Frontal cortex (tissue), 4 donors: Measurements from ENCODE around the gene POLR2E. TPM values are rescaled to one million over a fixed set of nuclear protein-coding genes. Genes with fewer than 3 reads are reported as not detected.

Experiments
- DNase-seq, 2 donors: peaks; one replicate each; pipeline ENCODE4 v3.0.0; 2012; ENCODE audit warnings: low spot score in 2 of 2
- FAIRE-seq: peaks from 2 replicates; lab custom pipeline; 2012; peaks lifted over from hg19 to GRCh38; lab: Jason Lieb, UNC
- total RNA-seq: library from RNA; depleted of rRNA; stranded (reverse); fragments of >200 nt; gene quantifications from one replicate; pipeline ENCODE4 v1.2.3, GENCODE V29; 2014
- donor health status: control.
- donor health status: control.
- donor health status: control.

Gene POLR2E
- total RNA-seq, 1 donor from 2014 or later, result 35.5 TPM

DNA sequence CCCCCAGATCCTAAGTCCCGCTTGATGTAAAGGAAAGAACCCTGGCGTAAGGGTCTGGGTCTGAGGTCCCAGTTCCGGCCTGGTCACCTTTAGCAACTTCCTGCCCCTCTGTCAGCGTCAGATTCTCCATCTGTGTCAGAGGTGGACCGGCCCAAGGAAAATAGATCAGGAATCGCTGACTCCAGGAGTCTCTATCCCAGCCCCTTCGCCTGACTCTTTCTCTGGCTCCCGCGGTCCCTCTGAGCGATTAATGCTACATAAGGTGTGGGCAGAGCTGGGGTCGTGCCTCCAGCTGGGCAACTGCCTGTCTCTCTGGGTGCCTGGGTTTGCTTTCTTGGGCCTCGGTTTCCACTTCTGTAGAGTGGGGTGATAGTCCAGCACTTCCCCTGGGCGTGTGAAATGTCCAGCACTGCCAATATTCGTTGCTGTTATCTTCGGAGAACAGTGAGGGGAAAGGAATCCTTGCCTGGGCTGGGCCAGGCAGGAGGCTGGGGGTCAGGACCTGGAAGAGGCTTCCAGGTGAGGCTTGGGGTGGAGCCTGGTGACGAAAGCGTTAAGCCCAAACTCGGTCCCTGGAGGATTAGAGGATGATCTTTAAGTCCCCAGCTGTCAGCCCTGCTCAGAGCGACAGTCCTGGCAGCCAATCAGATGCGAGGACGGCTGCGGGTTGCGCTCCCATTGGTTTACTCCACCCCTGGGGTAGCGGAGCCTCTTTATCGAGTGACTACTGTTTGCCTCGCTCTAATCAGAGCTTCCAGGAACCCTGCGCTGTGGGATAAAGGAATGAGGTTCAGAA is 54.5 kb downstream of the POLR2E start:
- DNase-seq, result peak; percentile 94 to 97

DNA sequence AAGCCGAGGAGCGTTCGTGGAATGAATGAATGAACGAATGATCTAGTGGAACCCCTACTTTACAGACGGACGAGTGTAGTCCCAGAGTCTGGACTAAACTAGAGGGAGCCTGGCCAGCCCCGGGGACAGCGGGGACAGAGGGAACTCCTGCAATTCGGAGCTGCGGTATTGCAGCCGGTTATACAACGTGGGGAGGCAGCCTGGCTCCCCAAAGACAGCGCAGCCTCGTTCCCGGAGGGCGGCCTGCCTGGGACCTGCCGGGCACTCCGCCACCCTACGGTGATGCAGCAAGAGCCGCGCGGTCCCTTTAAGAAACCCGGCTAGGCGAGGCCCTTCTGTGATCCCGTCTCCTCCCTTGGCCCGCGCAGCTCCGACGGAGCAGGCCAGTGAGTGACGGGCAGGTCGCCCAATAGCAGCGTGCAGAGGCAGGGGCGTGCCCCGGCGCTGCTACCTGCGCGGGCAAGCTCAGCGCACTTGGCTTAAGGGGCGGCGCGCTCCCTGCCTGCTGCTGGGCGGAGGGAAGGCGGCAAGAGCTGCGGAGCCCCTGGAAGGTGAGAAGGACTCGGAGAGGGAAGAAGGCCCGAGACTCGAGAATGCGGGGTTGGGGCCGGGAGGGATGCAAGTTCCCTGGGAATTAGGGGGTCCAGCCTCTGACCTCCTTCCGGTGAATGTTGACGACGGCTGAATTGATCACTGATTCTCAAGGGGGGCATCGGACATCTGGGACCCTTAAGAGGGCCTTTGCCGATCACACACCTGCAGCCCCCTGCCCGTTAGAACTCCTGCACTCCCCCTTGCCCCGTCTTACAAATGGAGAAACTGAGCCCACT is 55.3 kb downstream of the POLR2E start, which contains the start of gene ABCA7:
ABCA7 (plus strand) TSS at position 462 of the 830 bp plus-strand sequence. CDS start 1,255 bp downstream, outside the sequence.
- DNase-seq (peak; percentile 87 to 96), FAIRE-seq (no peak)

More for the DNA sequence above, 54.5 kb downstream of the POLR2E start:
- FAIRE-seq, result no peak

DNA sequence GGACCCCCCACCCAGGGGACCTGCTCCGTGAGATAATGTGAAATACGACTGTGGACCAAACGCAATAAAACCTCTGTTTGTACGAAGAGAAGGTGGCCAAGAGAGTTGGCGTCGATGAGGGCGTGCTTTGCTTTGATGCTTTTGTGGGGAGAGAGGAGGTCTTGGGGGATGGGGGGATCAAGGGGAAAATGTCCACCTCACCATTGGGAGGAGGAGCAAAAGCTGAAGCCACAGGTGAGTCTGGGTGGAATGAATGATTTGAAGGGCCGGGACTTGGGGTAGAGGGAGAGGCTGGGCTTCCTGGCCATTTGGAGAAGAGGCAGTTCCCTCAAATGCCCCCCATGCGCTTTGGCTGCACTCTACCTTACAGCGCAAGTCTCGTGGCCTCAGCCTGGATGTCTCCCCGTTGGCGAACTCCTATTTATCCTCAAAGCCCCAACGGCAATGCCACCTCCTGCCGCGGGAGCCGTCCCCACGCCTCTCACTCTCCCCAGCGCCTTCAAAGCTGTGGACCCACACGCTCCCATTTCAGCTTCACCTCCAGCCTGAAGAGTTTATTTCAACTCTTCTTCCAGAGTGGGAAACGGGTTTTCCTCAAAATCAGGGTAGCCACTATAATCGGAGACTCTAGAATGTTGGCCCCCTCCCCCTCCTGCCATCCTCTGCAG is 56.1 kb downstream of the POLR2E start:
- FAIRE-seq (no peak), DNase-seq (no peak)

DNA sequence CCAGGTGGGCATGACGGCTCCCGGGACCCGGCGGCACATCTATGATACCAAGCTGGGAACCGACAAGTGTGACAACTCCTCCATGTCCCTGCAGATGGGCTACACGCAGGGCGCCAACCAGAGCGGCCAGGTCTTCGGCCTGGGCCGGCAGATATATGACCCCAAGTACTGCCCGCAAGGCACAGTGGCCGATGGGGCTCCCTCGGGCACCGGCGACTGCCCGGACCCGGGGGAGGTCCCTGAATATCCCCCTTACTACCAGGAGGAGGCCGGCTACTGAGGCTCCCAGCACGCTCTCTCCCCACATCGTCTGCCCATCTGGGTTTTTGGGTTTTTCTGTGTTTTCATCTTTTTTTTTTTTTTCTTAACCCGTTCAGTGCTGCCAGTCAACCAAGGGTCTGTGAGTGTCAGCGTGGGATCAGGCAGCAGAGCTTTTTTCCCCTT is 57.5 kb downstream of the POLR2E start:
- no peak for DNase-seq
- FAIRE-seq, result no peak

Other genes starting within 250 kb of the POLR2E start
- not detected for gene ELANE, start 243.1 kb downstream of the POLR2E start, total RNA-seq
- gene CFD, start 235.7 kb downstream of the POLR2E start, total RNA-seq, result 0.82 TPM
- 15.9 TPM for gene MED16, start 202.2 kb downstream of the POLR2E start, total RNA-seq
- gene RNU6-9, start 201.9 kb downstream of the POLR2E start, total RNA-seq, result not detected
- 26.5 TPM for gene R3HDM4, start 182.2 kb downstream of the POLR2E start, total RNA-seq
- 0.41 TPM for gene KISS1R, start 178.0 kb downstream of the POLR2E start, total RNA-seq
- 2.4 TPM for gene ARID3A, start 169.3 kb downstream of the POLR2E start, total RNA-seq
- gene WDR18, start 111.0 kb downstream of the POLR2E start, total RNA-seq, result 45.7 TPM
- under 0.01 TPM for gene GRIN3B, start 95.0 kb downstream of the POLR2E start, total RNA-seq
- 29.3 TPM for gene TMEM259, start 74.3 kb downstream of the POLR2E start, total RNA-seq
- gene RNU6-2, start 73.9 kb downstream of the POLR2E start, total RNA-seq, result not detected
- 8.2 TPM for gene CNN2, start 68.8 kb downstream of the POLR2E start, total RNA-seq
- 2.0 TPM for gene ABCA7, start 55.3 kb downstream of the POLR2E start, total RNA-seq
- gene ARHGAP45, start 28.2 kb downstream of the POLR2E start, total RNA-seq, result 1.2 TPM
- 150 TPM for gene GPX4, start 8.6 kb upstream of the POLR2E start, total RNA-seq
- 4.1 TPM for gene SBNO2, start 78.9 kb upstream of the POLR2E start, total RNA-seq
- gene STK11, start 110.4 kb upstream of the POLR2E start, total RNA-seq, result 45.7 TPM
- 5.3 TPM for gene CBARP, start 142.6 kb upstream of the POLR2E start, total RNA-seq
- gene ATP5F1D, start 146.4 kb upstream of the POLR2E start, total RNA-seq, result 11.0 TPM
- gene MIDN, start 153.2 kb upstream of the POLR2E start, total RNA-seq, result 14.3 TPM
- gene CIRBP, start 174.0 kb upstream of the POLR2E start, total RNA-seq, result 573 TPM
- 8.6 TPM for gene FAM174C, start 180.2 kb upstream of the POLR2E start, total RNA-seq
- gene EFNA2, start 190.5 kb upstream of the POLR2E start, total RNA-seq, result 13.0 TPM